Hematopoietic multipotent progenitor cell (in vitro differentiated cells): ENCODE data around the gene CD84. TPM values are rescaled to one million over a fixed set of nuclear protein-coding genes. Genes with fewer than 3 reads are reported as not detected.
"Not testable (repeated sequence)": the region's sequence is repeated elsewhere in the genome, so short reads cannot be mapped to it uniquely, and the experiment has no call there.

Source experiments
- DNase-seq, 3 donors: peaks; one replicate each; pipeline ENCODE4 v3.0.0-alpha.2; 2011 to 2015; ENCODE audit warnings: low read depth in 2 of 3, low spot score in 2 of 3
- total RNA-seq: library from RNA; depleted of rRNA; stranded (reverse); fragments of >200 nt; gene quantifications from one replicate; pipeline ENCODE4 v1.2.3, GENCODE V29; 2012

Gene CD84
- total RNA-seq, 1 donor: 24.2 TPM

DNA sequence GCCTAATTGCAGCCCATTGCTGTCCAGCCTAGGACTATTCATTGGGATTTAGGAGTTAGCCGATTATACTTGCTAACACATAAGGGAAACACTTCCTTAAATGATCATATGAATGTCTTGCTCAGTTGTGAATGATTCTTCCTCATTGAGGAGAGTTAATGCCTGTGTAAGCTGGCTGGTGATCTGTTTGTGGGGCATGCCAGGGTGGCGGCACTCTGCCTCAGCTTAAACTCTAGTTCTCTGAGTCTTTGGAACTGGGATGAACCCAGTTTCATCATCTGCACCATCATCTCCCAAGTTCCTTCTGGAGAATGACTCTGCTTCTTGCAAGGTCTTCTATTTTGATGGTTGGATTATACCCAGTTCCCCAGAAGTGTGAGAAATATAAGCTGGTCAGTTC is 32.4 kb downstream of the CD84 start:
- DNase-seq: no peak

DNA sequence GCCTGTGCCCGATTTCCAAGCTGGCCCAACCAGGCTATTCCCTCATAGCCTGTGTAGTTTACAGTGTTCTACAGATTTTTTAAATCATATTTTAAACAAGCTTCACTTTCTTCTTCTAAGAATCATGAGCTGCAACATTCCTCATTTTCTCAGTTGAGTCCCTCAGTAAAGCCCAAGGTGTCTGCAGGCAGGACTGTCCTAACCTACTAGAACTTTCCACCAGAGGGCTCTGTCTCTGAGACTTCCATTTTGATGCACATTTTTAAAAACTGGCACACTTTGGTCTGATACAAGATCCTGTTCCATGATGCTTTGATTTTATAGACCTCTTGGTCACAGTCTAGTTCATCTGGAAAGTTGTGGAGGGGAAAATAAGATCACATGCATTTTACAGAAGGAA is 34.6 kb downstream of the CD84 start:
- peak in 2 of 3 donors; percentile 29 to 64 for DNase-seq

DNA sequence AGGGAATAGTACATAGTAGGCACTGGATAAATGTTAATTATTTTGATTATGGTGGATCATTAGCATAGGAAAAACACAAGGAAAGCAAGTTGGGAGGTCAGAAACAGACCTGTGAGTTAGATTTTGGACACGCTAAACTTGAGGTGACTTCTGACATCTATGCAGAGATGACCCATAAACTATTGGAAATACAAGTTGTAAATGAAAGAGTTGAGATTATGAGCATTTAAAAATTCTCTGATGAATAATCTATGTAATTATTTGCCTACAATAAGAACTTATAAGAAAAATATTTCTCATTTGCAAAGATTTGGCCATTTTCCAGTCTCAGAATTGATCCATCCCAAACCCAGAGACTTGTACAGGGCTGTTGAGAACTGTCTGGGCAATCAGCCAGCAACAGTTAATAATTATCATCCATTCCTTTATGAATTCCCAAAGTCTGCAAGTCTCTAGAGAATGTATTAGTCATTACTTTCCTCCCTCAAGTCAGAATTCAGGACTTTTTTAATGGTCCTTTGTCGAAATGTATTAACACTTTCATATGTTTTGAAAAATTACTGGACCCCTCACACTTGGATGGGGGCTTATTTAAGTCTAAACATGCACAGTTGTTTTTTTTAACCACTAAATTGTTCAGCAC is 36.9 kb downstream of the CD84 start:
- no peak for DNase-seq

DNA sequence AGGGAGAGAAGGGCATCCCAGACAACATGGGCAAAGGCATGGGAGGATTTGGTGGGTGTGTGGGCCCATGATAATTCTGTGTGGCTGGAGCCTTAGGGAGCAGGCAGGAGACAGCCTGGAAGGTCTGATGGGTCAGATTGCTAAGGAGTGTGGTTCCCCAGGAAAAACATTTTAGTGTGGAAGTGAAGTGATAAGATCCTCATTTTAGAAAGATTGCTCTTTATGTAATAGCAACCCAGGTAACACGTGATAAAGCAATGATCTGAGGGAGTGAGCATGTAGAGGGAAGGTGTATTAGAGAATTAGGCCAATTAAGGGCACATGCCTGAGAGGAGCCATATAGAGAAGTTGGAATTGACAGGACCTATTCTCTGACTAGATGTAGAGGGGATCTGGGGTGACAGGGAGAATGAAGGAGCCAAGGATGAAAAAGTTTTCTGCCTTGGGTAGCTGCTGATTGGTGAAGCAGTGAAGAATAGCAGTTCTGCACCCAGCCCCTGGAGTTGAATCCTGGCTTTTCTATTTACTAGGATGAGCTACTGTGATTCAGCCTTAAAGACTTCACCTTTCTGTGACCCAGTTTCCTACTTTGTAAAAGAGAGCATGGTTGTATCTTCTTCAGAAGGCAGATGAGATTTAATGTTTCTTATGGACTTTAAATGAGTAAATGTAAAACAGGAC is 37.5 kb downstream of the CD84 start:
- DNase-seq: no peak

DNA sequence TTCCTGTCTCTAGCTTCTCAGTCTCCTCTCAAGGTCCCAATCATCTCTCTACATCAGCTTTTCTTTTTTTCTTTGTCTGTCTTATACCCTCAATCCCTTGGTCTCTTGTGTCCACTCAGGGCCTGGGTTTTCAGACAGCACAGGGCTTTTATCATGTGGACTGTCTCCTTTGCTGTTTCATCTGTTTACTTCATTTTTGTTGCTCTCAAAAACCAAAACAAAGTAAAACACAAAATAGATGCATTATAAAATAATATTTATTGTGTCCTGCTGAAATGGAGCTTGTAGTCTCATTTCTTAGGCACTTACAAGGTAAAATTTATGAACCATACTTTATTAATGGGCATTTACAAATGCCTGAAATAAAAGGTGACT is 38.5 kb downstream of the CD84 start:
- no peak for DNase-seq

DNA sequence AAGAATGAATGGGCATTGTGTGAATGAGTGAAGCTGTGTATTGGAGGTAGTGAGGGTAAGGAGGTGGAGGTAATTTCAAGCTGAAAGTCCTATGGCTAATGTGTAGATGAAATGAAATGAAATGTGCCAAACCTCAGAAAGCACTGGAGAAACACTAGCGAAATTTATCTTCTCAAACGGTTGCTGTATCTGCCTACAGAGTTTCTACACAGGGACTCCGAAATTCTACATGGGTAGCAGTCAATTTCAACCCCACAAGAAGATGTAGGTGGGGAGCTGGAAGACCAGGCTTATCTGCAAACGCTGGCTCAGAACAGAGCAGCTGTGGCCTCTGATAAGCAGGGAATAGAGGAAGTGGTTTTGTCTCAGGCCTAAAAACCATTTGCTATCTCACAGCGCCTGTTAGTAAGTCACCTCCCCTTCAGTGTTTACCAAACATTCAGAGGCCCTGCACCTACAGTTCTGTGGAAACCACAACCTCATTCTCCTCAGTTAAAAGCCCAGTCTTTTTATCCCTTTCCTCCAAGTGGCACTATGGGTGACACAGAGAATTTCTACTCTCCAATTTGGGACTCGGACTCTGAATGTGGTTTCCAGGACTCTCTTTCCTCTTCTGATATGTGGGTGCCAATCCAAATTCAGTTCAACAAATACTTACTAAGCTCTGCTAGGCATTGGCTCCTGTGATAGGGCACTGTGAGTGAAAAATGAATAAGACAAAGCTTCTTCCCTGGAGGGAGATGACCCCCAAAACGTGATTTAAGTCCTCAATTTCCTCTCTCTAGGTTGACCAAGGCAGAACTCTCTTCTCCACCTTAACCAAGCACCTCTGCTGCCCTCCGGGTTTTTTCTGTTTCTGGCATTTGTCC is 39.1 kb downstream of the CD84 start:
- DNase-seq: peak in 2 of 3 donors; percentile 98 to 100

DNA sequence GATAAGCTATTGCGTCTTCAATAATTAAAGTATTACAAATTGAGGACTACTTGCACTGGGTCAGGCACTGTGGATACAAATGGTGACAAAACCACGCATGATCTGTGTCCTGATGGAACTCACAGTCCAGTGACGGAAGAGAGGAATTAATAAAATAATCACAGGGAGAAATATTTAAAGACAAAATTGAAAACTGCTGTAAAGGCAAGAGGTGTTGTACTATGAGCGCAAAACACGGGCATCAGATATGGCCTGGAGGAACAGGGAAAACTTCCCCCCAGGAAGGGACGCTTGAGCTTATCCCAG is 39.7 kb downstream of the CD84 start:
- DNase-seq: no peak

DNA sequence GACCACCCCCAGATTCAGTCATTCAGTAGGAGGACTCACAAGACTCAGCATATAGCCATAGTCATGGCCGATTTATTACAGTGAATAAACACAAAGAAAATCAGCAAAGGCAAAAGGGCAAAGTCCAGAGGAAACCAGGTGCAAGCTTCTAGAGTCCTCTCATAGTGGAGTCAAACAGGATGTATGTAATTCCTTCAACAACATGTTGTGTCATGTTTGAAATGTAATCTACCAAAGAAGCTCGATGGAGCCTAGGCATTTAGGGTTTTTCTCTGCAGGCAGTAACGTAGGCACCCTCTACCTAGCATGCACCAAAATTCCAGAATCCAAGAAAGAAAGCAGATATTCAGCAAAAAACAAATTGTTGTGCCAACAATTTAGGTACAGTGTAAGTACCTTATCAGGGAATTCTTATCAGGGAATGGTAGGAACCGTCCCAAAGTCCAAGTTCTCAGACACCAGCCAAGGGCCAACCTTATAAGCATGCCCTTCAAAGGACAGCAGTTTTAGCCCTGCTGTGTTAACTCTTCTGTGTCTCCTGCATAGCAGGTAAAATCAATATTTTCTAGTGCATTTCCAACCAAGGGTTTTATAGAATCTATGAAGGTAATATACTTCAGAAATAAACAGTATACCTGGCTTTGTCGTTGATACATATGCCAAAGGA is 40.2 kb downstream of the CD84 start:
- no peak for DNase-seq

DNA sequence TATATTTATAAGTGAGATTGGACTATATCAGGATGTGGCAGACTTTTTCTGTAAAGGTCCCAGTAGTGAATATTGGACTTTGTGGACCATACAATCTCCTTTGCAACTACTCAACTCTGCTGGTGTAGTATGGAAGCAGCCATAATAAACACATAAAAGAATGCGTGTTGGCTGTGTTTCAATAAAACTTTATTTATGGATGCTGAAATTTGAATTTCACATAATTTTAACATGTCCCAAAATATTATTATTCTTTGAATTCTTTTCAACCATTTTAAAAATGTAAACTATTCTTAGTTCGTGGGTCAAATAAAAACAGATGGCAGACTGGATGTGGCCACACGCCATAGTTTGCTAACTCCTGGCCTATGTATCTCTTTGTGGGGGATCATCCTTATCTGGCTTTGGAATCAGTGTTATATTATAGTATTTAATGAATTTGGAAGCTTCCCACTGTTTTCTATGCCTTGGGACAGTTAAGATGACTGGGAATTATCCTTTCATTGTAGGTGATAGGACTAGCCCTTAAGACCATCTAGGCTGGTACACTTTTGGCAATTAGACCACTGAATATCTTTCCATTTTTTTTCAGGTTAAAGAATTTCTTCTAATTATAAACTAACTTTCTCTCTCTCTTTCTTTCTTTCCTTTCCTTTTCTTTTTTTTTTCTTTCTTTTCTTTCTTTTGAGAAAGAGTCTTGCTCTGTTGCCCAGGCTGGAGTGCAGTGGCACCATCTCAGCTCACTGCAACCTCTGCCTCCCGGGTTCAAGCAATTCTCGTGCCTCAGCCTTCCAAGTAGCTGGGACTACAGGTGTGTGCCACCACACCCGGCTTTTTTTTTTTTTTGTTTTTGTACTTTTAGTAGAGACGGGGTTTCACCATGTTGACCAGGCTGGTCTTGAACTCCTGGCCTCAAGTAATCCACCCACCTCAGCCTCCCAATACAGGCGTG is 41.3 kb downstream of the CD84 start:
- no peak for DNase-seq

DNA sequence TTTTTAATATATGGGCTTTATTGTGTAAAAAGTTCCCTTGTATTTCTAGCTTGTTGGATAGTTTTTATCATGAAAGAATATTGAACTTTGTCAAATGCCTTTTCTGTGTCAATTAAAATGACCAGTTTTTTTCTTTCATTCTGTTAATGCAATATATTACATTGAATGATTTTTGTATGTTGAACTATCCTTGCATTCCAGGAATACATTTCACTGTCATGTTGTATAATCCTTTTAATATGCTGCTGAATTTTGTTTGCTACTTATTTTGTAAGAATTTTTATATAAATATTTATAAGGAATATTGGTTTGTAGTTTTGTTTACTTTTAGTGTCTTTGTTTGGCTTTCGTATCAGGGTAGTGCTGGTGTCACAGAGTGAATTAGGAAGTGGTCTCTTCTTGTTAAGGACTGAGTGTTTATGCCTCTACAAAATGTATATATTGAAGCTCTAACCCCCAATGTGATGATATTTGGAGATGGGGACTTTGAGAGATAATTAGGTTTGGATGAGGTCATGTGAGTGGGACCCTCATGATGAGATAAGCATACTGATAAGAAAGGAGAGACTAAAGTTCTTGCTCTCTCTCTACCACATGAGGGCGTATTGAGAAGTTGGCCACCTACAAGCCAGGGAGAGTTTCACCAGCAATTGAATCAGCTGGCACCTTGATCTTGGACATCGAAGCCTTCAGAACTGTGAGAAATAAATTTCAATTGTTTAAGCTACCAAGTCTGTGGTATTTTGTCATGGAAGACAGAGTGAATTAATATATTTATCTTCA is 44.3 kb downstream of the CD84 start:
- peak in 1 of 3 donors; percentile 24 for DNase-seq

DNA sequence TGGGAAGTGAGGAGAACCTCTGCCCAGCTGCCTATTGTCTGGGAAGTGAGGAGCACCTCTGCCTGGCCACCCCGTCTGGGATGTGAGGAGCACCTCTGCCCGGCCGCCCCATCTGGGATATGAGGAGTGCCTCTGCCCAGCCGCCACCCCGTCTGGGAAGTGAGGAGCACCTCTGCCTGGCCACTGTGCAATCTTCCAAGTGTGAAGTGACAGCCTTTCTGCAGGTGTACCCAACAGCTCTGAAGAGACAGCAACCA is 46.8 kb downstream of the CD84 start:
- not testable (repeated sequence) for DNase-seq

DNA sequence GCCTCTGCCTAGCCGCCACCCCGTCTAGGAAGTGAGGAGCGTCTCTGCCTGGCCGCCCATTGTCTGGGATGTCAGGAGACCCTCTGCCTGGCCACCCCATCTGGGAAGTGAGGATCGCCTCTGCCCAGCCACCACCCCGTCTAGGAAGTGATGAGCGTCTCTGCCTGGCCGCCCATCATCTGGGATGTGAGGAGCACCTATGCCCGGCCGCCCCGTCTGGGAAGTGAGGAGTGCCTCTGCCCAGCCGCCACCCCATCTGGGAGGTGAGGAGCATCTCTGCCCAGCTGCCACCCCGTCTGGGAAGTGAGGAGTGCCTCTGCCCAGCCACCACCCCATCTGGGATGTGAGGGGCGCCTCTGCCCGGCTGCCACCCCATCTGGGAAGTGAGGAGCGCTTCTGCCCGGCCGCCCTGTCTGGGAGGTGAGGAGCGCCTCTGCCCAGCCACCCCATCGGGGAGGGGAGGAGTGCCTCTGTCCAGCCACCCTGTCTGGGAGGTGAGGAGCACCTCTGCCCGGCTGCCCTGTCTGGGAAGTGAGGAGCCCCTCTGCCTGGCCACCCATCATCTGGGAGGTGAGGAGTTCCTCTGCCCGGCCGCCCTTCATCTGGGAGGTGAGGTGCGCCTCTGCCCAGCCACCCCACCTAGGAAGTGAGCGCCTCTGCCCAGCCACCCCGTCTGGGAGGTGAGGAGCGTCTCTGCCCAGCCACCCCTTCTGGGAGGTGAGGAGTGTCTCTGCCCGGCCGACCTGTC is 47.3 kb downstream of the CD84 start:
- not testable (repeated sequence) for DNase-seq

DNA sequence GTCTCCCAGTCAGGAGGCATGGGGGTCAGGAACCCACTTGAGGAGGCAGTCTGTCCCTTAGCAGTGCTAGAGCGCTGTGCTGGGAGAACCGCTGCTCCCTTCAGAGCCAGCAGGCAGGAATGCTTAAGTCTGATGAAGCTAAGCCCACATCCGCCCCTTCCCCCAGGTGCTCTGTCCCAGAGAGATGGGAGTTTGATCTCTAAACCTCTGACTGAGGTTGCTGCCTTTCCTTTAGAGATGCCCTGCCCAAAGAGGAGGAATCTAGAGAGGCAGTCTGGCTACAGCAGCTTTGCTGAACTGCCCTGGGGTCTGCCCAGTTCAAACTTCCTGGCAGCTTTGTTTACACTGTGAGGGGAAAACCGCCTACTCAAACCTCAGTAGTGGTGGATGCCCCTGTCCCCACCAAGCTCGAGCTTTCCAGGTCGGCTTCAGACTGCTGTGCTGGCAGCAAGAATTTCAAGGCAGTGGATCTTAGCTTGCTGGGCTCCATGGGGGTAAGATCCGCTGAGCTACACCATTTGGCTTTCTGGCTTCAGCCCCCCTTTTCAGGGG is 49.8 kb downstream of the CD84 start:
- not testable (repeated sequence) for DNase-seq

DNA sequence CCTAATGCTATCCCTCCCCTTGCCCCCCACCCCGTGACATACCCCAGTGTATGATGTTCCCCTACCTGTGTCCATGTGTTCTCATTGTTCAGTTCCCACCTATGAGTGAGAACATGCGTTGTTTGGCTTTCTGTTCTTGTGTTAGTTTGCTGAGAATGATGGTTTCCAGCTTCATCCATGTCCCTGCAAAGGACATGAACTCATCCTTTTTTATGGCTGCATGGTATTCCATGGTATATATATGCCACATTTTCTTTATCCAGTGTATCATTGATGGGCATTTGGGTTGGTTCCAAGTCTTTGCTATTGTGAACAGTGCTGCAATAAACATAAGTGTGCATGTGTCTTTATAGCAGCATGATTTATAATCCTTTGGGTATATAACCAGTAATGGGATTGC is 55.5 kb downstream of the CD84 start:
- not testable (repeated sequence) for DNase-seq

DNA sequence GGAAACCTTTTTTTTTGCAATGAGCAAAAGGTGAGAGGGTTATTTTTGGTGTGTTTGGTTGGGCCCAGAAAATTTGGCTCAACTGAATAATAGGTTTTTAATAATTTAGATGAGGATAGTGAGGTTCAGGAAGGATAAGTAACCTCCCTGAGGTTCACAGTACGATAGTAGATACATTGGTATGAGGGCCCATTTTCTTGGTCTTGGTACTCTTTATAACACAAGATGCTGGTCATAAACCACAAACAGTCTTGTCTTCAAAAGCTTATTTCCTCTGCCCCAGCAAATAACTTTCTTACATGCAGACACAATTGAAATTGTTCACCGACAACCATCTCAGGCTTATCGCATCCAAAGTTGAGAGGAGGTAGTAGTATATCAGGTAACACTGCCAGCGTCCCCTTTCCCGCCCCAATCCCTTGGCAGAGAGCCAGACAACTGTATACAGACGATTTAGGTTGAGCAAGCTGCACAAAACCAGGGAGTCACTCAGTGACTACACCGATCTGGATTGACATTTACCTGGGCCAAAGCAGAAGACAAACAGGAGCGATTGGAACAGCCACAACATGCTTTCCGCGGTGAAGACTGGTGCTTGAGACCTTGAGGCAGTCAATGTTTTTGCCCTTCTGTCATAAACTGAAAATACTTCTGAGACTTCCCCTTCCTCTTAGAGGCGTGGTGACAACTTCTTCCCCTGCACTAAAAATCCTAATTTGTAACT is 56.5 kb downstream of the CD84 start, which contains the start of gene SLAMF6:
Gene SLAMF6 (minus strand): TSS at position 634 of the 724 bp plus-strand sequence. CDS start 63 bp downstream, at position 571.
- no peak for DNase-seq

DNA sequence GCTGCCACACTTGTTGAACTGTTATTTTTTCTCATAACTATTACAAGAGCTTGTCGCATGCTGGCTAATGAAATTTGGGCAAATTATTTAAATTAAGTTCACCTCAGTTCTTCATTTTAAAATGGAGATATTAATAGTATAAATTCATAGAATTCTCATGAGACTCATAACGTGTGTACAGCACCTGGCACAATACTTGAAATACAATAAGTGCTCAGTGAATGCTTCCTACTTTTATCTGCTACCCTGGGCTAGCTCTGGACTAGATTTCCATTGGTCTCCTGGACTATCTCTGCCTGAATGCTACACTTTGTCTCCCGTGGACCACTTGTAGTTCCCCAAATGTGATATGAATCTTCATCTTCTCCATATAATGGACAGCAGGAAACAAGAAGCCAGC is 57.2 kb downstream of the CD84 start:
- no peak for DNase-seq

DNA sequence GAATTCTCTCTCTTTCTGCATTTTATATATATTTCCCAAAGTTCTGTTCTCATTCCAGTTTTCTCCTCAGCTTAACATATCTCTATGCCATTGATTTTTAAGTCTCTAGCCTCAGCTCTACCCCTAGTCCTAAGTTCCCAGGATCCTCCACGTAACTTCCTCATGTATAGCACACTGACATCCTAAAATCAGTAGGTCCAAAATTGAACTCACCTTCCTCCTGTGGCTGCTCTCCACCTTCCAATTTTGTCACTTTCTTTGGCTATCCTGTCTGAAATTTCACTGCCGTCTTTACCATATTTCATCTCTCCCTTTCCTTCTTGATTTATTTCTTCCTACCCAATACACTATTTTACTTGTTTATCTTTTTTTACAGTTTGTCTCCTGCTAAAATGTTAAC is 57.7 kb downstream of the CD84 start:
- no peak for DNase-seq

DNA sequence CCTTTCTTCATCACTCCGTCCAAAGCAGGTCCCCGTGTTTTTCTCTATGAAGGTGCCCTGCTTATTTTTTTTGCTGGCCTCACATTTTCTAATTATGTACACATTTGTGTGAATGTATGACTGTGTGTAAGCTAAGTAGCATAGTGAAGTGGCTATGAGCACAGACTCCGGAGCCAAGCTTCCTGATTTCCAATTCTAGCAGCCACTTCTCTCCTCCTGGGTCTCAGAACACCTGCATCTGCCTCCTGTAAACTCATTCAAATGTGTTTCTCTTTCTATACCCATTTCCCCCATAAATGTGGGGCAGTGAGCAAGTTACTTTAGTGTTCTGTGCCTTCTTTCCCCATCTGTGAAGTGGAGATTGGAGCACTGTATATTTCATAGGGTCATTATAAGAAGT is 58.3 kb downstream of the CD84 start:
- no peak for DNase-seq
